Measurements from ENCODE around the gene CDHR4.
"Not testable (repeated sequence)": the region's sequence is repeated elsewhere in the genome, so short reads cannot be mapped to it uniquely, and the experiment has no call there.

Gene CDHR4

DNA sequence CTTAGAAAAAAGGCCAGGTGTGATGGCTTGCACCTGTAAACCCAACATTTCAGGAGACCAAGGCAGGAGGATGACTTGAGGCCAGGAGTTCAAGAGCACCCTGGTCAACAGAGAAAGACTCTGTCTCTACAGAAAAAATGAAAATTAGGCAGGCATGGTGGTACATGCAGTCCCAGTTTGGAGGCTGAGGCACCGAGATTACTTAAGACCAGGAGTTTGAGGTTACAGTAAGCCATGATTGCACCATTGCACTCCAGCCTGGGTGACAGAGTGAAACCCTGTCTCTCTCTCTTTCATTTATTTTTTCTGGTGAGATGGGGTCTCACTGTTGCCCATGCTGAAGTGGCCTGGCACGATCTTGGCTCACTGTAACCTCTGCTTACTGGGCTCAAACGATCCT lies 38.0 kb downstream of the CDHR4 start:
- Histone ChIP-seq H3K27ac (ENCODE audit: low read depth, low read length) (no peak overlapping the region), H3K36me3 (ENCODE audit: control insufficient read depth in 5 of 5, insufficient read depth in 5 of 5, low read length in 5 of 5) (peaks cover 0 to 6% (median 0%) of the 10 kb centered on the region in 5 donors), H3K9me3 (ENCODE audit: control insufficient read depth in 5 of 5, low read length in 5 of 5) (no peaks in the 10 kb centered on the region)

GRCh38 chr3:49759226-49759625 lies 40.4 kb downstream of the CDHR4 start:
- Histone ChIP-seq H3K36me3 (ENCODE audit: control insufficient read depth in 5 of 5, insufficient read depth in 5 of 5, low read length in 5 of 5) (peaks cover 0 to 6% (median 0%) of the 10 kb centered on the region in 5 donors), H3K9ac (ENCODE audit: low read length in 5 of 5) (no peak overlapping the region), H3K27me3 (ENCODE audit: control insufficient read depth in 5 of 5, insufficient read depth in 4 of 5, low read length in 5 of 5) (no peaks in the 10 kb centered on the region), H3K4me3 (ENCODE audit: low read depth in 1 of 5, low read length in 5 of 5) (no peak overlapping the region), H3K27ac (ENCODE audit: low read depth, low read length) (no peak overlapping the region), H3K9me3 (ENCODE audit: control insufficient read depth in 5 of 5, low read length in 5 of 5) (no peaks in the 10 kb centered on the region), H3K4me1 (ENCODE audit: control insufficient read depth in 5 of 5, insufficient read depth in 5 of 5, low read length in 5 of 5) (peaks cover 0 to 13% (median 6%) of the 10 kb centered on the region in 5 donors)

More for the DNA sequence above, 38.0 kb downstream of the CDHR4 start:
- Histone ChIP-seq H3K9ac (ENCODE audit: low read length in 5 of 5) (no peak overlapping the region), H3K4me3 (ENCODE audit: low read depth in 1 of 5, low read length in 5 of 5) (no peak overlapping the region), H3K27me3 (ENCODE audit: control insufficient read depth in 5 of 5, insufficient read depth in 4 of 5, low read length in 5 of 5) (no peaks in the 10 kb centered on the region), H3K4me1 (ENCODE audit: control insufficient read depth in 5 of 5, insufficient read depth in 5 of 5, low read length in 5 of 5) (peaks cover 0 to 8% (median 6%) of the 10 kb centered on the region in 5 donors)

DNA sequence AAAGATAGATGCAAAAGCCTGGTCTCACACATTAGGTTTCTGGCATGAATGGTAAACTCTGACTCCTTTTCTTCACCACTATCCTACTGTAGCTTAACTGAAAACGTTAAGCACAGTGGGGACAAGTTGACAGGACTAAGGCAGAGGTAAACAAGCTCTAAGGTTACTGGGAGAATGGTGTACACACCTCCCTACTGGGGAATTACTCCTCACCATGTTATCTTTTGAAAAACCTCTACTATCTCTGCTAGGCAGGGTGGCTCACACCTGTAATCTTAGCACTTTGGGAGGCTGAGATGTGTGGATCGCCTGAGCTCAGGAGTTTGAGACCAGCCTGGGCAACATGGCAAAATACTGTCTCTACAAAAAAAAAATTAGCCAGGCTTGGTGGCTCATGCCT lies 42.5 kb downstream of the CDHR4 start:
- no peaks in the 10 kb centered on the region for H3K27me3 ChIP-seq (ENCODE audit: control insufficient read depth in 5 of 5, insufficient read depth in 4 of 5, low read length in 5 of 5)
- H3K36me3 ChIP-seq (ENCODE audit: control insufficient read depth in 5 of 5, insufficient read depth in 5 of 5, low read length in 5 of 5) = peaks cover 0 to 6% (median 0%) of the 10 kb centered on the region in 5 donors
- H3K27ac ChIP-seq (ENCODE audit: low read depth, low read length) = no peak overlapping the region
- no peaks in the 10 kb centered on the region for H3K9me3 ChIP-seq (ENCODE audit: control insufficient read depth in 5 of 5, low read length in 5 of 5)
- peaks cover 0 to 16% (median 8%) of the 10 kb centered on the region in 5 donors for H3K4me1 ChIP-seq (ENCODE audit: control insufficient read depth in 5 of 5, insufficient read depth in 5 of 5, low read length in 5 of 5)
- H3K9ac ChIP-seq (ENCODE audit: low read length in 5 of 5) = no peak overlapping the region
- H3K4me3 ChIP-seq (ENCODE audit: low read depth in 1 of 5, low read length in 5 of 5) = no peak overlapping the region

DNA sequence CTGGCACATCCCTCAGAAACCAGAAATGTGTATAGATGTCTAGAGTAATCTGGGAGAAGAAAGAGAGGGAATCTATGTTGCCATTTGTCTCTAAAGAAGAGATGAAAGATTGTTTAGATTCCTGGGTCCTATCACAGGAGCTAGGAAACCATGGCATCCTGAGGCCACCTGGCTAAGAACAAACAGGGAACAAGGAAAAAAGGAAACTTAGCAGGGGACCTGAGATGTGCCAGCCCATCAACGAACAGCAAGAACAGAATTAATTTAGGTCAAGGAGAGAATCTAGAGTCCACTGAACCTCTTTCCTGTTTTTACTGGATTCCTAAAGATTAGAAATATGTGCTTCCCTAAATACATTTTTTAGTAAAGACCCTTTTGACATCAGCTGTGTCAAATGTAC lies 43.6 kb downstream of the CDHR4 start:
- no peaks in the 10 kb centered on the region for H3K9me3 ChIP-seq (ENCODE audit: control insufficient read depth in 5 of 5, low read length in 5 of 5)
- peaks cover 0 to 6% (median 0%) of the 10 kb centered on the region in 5 donors for H3K36me3 ChIP-seq (ENCODE audit: control insufficient read depth in 5 of 5, insufficient read depth in 5 of 5, low read length in 5 of 5)
- H3K9ac ChIP-seq (ENCODE audit: low read length in 5 of 5) = no peak overlapping the region
- H3K4me3 ChIP-seq (ENCODE audit: low read depth in 1 of 5, low read length in 5 of 5) = no peak overlapping the region
- H3K27me3 ChIP-seq (ENCODE audit: control insufficient read depth in 5 of 5, insufficient read depth in 4 of 5, low read length in 5 of 5) = no peaks in the 10 kb centered on the region
- no peak overlapping the region for H3K27ac ChIP-seq (ENCODE audit: low read depth, low read length)
- H3K4me1 ChIP-seq (ENCODE audit: control insufficient read depth in 5 of 5, insufficient read depth in 5 of 5, low read length in 5 of 5) = peaks cover 0 to 16% (median 8%) of the 10 kb centered on the region in 5 donors

DNA sequence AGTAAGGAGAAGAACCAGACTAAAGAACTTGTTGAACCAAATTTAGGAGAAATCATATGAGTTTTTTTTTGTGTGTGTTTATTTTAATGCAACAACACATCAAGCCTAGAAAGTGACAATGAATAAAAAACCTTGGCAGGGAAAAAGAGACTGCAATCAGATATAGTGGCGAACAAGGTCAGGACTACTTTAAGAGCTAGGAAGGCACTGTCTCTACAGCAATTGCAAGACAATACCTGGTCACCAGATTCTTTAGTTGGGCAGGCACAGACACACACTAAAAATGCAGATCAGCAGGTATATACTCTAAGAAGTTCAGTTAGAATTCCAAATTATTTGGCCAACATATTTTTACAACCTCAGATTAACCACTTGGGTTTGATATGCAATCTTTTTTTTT lies 45.1 kb downstream of the CDHR4 start:
- no peaks in the 10 kb centered on the region for H3K9me3 ChIP-seq (ENCODE audit: control insufficient read depth in 5 of 5, low read length in 5 of 5)
- H3K27me3 ChIP-seq (ENCODE audit: control insufficient read depth in 5 of 5, insufficient read depth in 4 of 5, low read length in 5 of 5) = no peaks in the 10 kb centered on the region
- H3K9ac ChIP-seq (ENCODE audit: low read length in 5 of 5) = no peak overlapping the region
- H3K4me3 ChIP-seq (ENCODE audit: low read depth in 1 of 5, low read length in 5 of 5) = no peak overlapping the region
- H3K4me1 ChIP-seq (ENCODE audit: control insufficient read depth in 5 of 5, insufficient read depth in 5 of 5, low read length in 5 of 5) = peaks cover 0 to 16% (median 8%) of the 10 kb centered on the region in 5 donors
- no peak overlapping the region for H3K27ac ChIP-seq (ENCODE audit: low read depth, low read length)
- H3K36me3 ChIP-seq (ENCODE audit: control insufficient read depth in 5 of 5, insufficient read depth in 5 of 5, low read length in 5 of 5) = peaks cover 0 to 4% (median 0%) of the 10 kb centered on the region in 5 donors

DNA sequence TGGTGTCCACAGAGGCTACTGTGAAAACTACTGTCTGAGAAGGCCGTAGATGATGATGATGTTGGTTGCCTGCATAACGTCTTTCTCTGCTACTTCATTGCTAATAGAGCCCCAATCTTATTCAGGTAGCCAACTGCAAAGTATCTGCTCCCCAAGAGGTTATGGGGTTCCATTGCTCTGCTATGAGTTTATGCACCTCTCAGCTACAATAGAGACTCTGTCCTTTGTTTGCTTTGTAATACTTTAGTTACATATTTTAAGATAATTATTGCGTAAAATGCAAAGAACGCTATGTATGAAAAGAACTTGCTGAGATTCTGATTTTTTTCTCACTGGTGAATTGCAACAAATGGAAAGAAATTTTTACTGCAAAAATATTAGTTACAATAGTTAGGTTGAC lies 48.2 kb downstream of the CDHR4 start:
- Histone ChIP-seq H3K9ac (ENCODE audit: low read length in 5 of 5) (no peak overlapping the region), H3K27me3 (ENCODE audit: control insufficient read depth in 5 of 5, insufficient read depth in 4 of 5, low read length in 5 of 5) (no peaks in the 10 kb centered on the region), H3K27ac (ENCODE audit: low read depth, low read length) (no peak overlapping the region), H3K4me1 (ENCODE audit: control insufficient read depth in 5 of 5, insufficient read depth in 5 of 5, low read length in 5 of 5) (peaks cover 0 to 8% (median 0%) of the 10 kb centered on the region in 5 donors), H3K4me3 (ENCODE audit: low read depth in 1 of 5, low read length in 5 of 5) (no peak overlapping the region), H3K36me3 (ENCODE audit: control insufficient read depth in 5 of 5, insufficient read depth in 5 of 5, low read length in 5 of 5) (peaks cover 2 to 16% (median 15%) of the 10 kb centered on the region in 5 donors), H3K9me3 (ENCODE audit: control insufficient read depth in 5 of 5, low read length in 5 of 5) (no peaks in the 10 kb centered on the region)

GRCh38 chr3:49750056-49750455 lies 49.6 kb downstream of the CDHR4 start:
- Histone ChIP-seq H3K27ac (ENCODE audit: low read depth, low read length) (no peak overlapping the region), H3K4me1 (ENCODE audit: control insufficient read depth in 5 of 5, insufficient read depth in 5 of 5, low read length in 5 of 5) (peaks cover 0 to 8% (median 0%) of the 10 kb centered on the region in 5 donors), H3K9ac (ENCODE audit: low read length in 5 of 5) (no peak overlapping the region), H3K4me3 (ENCODE audit: low read depth in 1 of 5, low read length in 5 of 5) (no peak overlapping the region), H3K27me3 (ENCODE audit: control insufficient read depth in 5 of 5, insufficient read depth in 4 of 5, low read length in 5 of 5) (no peaks in the 10 kb centered on the region), H3K36me3 (ENCODE audit: control insufficient read depth in 5 of 5, insufficient read depth in 5 of 5, low read length in 5 of 5) (peaks cover 5 to 21% (median 19%) of the 10 kb centered on the region in 5 donors), H3K9me3 (ENCODE audit: control insufficient read depth in 5 of 5, low read length in 5 of 5) (no peaks in the 10 kb centered on the region)

DNA sequence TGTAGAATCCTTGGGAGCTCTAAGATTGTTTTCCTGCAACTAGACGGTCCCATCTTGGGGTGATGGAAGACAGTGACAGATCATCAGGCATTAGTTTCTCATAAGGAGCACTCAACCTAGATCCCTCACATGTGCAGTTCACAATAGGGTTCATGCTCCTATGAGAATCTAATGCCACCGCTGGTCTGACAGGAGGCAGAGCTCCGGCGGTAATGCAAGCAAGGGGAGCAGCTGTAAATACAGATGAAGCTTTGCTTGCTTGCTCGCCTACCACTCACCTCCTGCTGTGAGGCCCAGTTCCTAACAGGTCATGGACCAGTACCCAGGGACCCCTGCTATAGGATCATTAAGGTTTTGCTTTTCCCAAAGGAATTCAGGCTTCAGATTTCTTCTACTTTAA lies 50.8 kb downstream of the CDHR4 start:
- H3K36me3 ChIP-seq (ENCODE audit: control insufficient read depth in 5 of 5, insufficient read depth in 5 of 5, low read length in 5 of 5) = peaks cover 6 to 26% (median 19%) of the 10 kb centered on the region in 5 donors
- not testable (repeated sequence) for H3K9ac ChIP-seq (ENCODE audit: low read length in 5 of 5); H3K4me1 ChIP-seq (ENCODE audit: control insufficient read depth in 5 of 5, insufficient read depth in 5 of 5, low read length in 5 of 5); H3K27ac ChIP-seq (ENCODE audit: low read depth, low read length); H3K4me3 ChIP-seq (ENCODE audit: low read depth in 1 of 5, low read length in 5 of 5); H3K9me3 ChIP-seq (ENCODE audit: control insufficient read depth in 5 of 5, low read length in 5 of 5); H3K27me3 ChIP-seq (ENCODE audit: control insufficient read depth in 5 of 5, insufficient read depth in 4 of 5, low read length in 5 of 5)

DNA sequence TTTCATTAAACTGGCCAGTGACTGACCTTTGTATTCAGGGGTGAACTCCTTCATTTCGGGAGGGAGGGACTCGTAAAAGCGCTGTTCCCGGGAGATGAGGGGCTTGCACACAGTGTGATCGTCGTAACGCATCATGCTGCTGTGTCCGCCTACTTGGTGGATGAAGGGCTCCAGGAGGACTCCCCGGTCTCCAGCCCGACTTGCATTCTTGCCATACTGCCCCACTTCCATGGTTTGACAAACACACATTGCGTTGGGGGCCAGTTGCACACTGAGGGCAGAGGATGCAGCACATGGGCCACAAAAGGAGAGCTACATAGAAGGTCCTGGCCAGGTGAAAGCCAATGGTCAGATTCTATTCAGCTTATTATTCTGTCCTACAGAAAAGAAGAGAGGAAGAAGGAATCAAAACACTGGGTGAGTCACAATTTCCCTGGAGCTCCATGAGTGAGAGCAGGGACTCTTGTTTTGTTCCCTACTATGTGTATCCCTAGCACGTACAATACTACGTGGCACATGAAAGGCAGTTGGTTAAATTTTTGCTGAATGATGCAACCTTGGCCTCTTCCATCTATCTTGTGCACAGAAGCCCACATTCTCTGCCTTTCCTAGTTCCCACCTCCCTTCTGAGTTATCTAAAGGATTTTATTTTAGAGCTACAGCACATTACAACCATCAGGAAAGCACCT lies 51.7 kb downstream of the CDHR4 start:
- no peak overlapping the region for H3K9ac ChIP-seq (ENCODE audit: low read length in 5 of 5)

DNA sequence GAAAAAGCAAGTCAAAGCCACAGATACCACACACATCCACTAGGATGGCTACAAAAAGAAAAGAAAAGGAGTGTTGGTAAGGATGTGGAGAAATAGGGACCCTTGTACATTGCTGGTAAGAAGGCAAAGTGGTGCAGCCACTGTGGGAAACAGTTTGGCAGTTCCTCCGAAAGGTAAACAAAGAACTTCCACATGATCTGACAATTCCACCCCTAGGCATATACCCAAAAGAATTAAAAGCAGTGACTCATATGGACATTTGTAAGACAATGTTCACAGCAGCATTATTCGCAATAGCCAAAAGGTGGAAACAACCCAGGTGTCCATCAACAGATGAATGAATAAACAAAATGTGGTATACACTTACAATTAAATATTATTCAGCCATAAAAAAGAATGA lies 53.7 kb downstream of the CDHR4 start:
- H3K9ac ChIP-seq (ENCODE audit: low read length in 5 of 5) = no peak overlapping the region
- no peaks in the 10 kb centered on the region for H3K4me1 ChIP-seq (ENCODE audit: control insufficient read depth in 5 of 5, insufficient read depth in 5 of 5, low read length in 5 of 5)
- no peak overlapping the region for H3K27ac ChIP-seq (ENCODE audit: low read depth, low read length)
- no peaks in the 10 kb centered on the region for H3K9me3 ChIP-seq (ENCODE audit: control insufficient read depth in 5 of 5, low read length in 5 of 5)
- no peaks in the 10 kb centered on the region for H3K27me3 ChIP-seq (ENCODE audit: control insufficient read depth in 5 of 5, insufficient read depth in 4 of 5, low read length in 5 of 5)
- no peak overlapping the region for H3K4me3 ChIP-seq (ENCODE audit: low read depth in 1 of 5, low read length in 5 of 5)
- H3K36me3 ChIP-seq (ENCODE audit: control insufficient read depth in 5 of 5, insufficient read depth in 5 of 5, low read length in 5 of 5) = peaks cover 6 to 37% (median 20%) of the 10 kb centered on the region in 5 donors

More for the DNA sequence above, 51.7 kb downstream of the CDHR4 start:
- Histone ChIP-seq H3K27ac (ENCODE audit: low read depth, low read length) (no peak overlapping the region), H3K4me3 (ENCODE audit: low read depth in 1 of 5, low read length in 5 of 5) (no peak overlapping the region), H3K9me3 (ENCODE audit: control insufficient read depth in 5 of 5, low read length in 5 of 5) (no peaks in the 10 kb centered on the region), H3K36me3 (ENCODE audit: control insufficient read depth in 5 of 5, insufficient read depth in 5 of 5, low read length in 5 of 5) (peaks cover 6 to 33% (median 20%) of the 10 kb centered on the region in 5 donors), H3K27me3 (ENCODE audit: control insufficient read depth in 5 of 5, insufficient read depth in 4 of 5, low read length in 5 of 5) (no peaks in the 10 kb centered on the region), H3K4me1 (ENCODE audit: control insufficient read depth in 5 of 5, insufficient read depth in 5 of 5, low read length in 5 of 5) (no peaks in the 10 kb centered on the region)
